Progenitor cell of endocrine pancreas (in vitro differentiated cells): ENCODE measurements around the gene ASF1B. TPM values are rescaled to one million over a fixed set of nuclear protein-coding genes. Genes with fewer than 3 reads are reported as not detected.
A peak's percentile ranks its signal among the peaks of the same experiment; 100 is the strongest.

Experiments
- DNase-seq: peaks from one replicate; pipeline ENCODE4 v3.0.0; 2021; ENCODE audit warnings: low spot score; ENCODE audit not compliant: unreplicated experiment
- H3K27ac Mint-ChIP-seq: 2 replicates; pipeline ENCODE4 v1.8.0; 2021; ENCODE audit warnings: mild to moderate bottlenecking, moderate library complexity, mixed read lengths
- H3K27me3 Mint-ChIP-seq: 2 replicates; pipeline ENCODE4 v1.8.0; 2021; ENCODE audit warnings: mixed read lengths
- H3K36me3 Mint-ChIP-seq: 2 replicates; pipeline ENCODE4 v1.8.0; 2022; ENCODE audit warnings: mixed read lengths; ENCODE audit not compliant: insufficient read depth
- H3K4me1 Mint-ChIP-seq: 2 replicates; pipeline ENCODE4 v1.8.0; 2021; ENCODE audit warnings: low read depth, mixed read lengths
- H3K4me3 Mint-ChIP-seq: 2 replicates; pipeline ENCODE4 v1.8.0; 2021; ENCODE audit warnings: low read depth, mild to moderate bottlenecking, moderate library complexity, mixed read lengths
- H3K9me3 Mint-ChIP-seq: 2 replicates; pipeline ENCODE4 v1.8.0; 2021; ENCODE audit warnings: low read depth, mixed read lengths
- CTCF ChIP-seq: fragments of 200-600 bp; sonication (generic); IDR thresholded peaks from one replicate; pipeline ENCODE4 v1.5.0; 2021; ENCODE audit warnings: antibody characterized with exemption, mild to moderate bottlenecking; ENCODE audit not compliant: unreplicated experiment
- total RNA-seq: library from RNA; stranded (reverse); gene quantifications from 2 replicates; pipeline ENCODE4 v1.2.1, GENCODE V29; 2021

ASF1B gene
- total RNA-seq, 1 donor from 2014 or later = 18.4 TPM

GRCh38 chr19:14164724-14165493, 28.5 kb upstream of the ASF1B start:
- Mint-ChIP-seq H3K27me3 (no peaks in the 10 kb centered on the region), H3K36me3 (peaks cover 6% of the 10 kb centered on the region), H3K4me1 (no peaks in the 10 kb centered on the region), H3K4me3 (no peak overlapping the region), H3K9me3 (no peaks in the 10 kb centered on the region), H3K27ac (no peak overlapping the region)
- no peak for DNase-seq
- TF ChIP-seq CTCF = no peak

GRCh38 chr19:14164082-14164481, 27.7 kb upstream of the ASF1B start:
- H3K4me3 Mint-ChIP-seq = no peak overlapping the region
- DNase-seq = no peak
- H3K27me3 Mint-ChIP-seq = no peaks in the 10 kb centered on the region
- no peak overlapping the region for H3K27ac Mint-ChIP-seq
- no peaks in the 10 kb centered on the region for H3K4me1 Mint-ChIP-seq
- H3K9me3 Mint-ChIP-seq = no peaks in the 10 kb centered on the region
- no peak for TF ChIP-seq CTCF
- peaks cover 4% of the 10 kb centered on the region for H3K36me3 Mint-ChIP-seq

- Mint-ChIP-seq H3K27me3 (no peaks in the 10 kb centered on the region), H3K36me3 (peaks cover 5% of the 10 kb centered on the region), H3K4me1 (no peaks in the 10 kb centered on the region), H3K4me3 (no peak overlapping the region), H3K9me3 (no peaks in the 10 kb centered on the region), H3K27ac (no peak overlapping the region)
- DNase-seq = no peak
- no peak for TF ChIP-seq CTCF
Measured at GRCh38 chr19:14162871-14163297, 26.5 kb upstream of the ASF1B start.

GRCh38 chr19:14161305-14161704, 24.9 kb upstream of the ASF1B start:
- Mint-ChIP-seq H3K27me3 (no peaks in the 10 kb centered on the region), H3K4me3 (no peak overlapping the region), H3K9me3 (no peaks in the 10 kb centered on the region), H3K4me1 (no peaks in the 10 kb centered on the region), H3K36me3 (peaks cover 10% of the 10 kb centered on the region), H3K27ac (no peak overlapping the region)
- no peak for TF ChIP-seq CTCF
- DNase-seq = no peak

GRCh38 chr19:14160017-14160703, 23.8 kb upstream of the ASF1B start:
- H3K27ac Mint-ChIP-seq = peak overlapping the region; percentile 34
- no peaks in the 10 kb centered on the region for H3K9me3 Mint-ChIP-seq
- TF ChIP-seq CTCF = no peak
- H3K4me3 Mint-ChIP-seq = no peak overlapping the region
- DNase-seq = no peak
- peaks cover 11% of the 10 kb centered on the region for H3K36me3 Mint-ChIP-seq
- no peaks in the 10 kb centered on the region for H3K4me1 Mint-ChIP-seq
- H3K27me3 Mint-ChIP-seq = no peaks in the 10 kb centered on the region
